Stimulated activated effector memory CD8-positive, alpha-beta T cell treated with anti-CD3 and anti-CD28 coated beads, Interleukin-12 subunit alpha, Interleukin-12 subunit beta, amount 100 ng/mL, for 72 hours (primary cell): Measurements from ENCODE around the gene COMP.
A peak's percentile ranks its signal among the peaks of the same experiment; 100 is the strongest.
"Not testable (repeated sequence)": the region's sequence is repeated elsewhere in the genome, so short reads cannot be mapped to it uniquely, and the experiment has no call there.

Experiments
- ATAC-seq: fragments of 150-1000 bp; cut with Tn5 transposase; 2 replicates; pipeline ENCODE4 v1.10.0; 2021
- DNase-seq, 2 donors: peaks; one replicate each; pipeline ENCODE4 v3.0.0; 2021 to 2022; ENCODE audit warnings: low spot score in 2 of 2
- H3K27ac Mint-ChIP-seq: one replicate; pipeline ENCODE4 v1.8.0; 2022; ENCODE audit warnings: mild to moderate bottlenecking, mixed read lengths
- H3K36me3 Mint-ChIP-seq: one replicate; pipeline ENCODE4 v1.8.0; 2022; ENCODE audit warnings: mild to moderate bottlenecking, mixed read lengths
- H3K4me1 Mint-ChIP-seq: one replicate; pipeline ENCODE4 v1.8.0; 2022; ENCODE audit warnings: mixed read lengths
- H3K4me3 Mint-ChIP-seq: one replicate; pipeline ENCODE4 v1.8.0; 2022; ENCODE audit warnings: mild to moderate bottlenecking, mixed read lengths
- H3K9me3 Mint-ChIP-seq: one replicate; pipeline ENCODE4 v1.8.0; 2022; ENCODE audit warnings: mixed read lengths

The COMP gene

GRCh38 chr19:18814063-18814462, 23.0 kb upstream of the COMP start:
- Mint-ChIP-seq H3K4me1 (peaks cover 6% of the 10 kb centered on the region), H3K9me3 (no peaks in the 10 kb centered on the region), H3K4me3 (no peak overlapping the region), H3K27ac (no peak overlapping the region), H3K36me3 (no peaks in the 10 kb centered on the region)
- ATAC-seq, result no peak
- DNase-seq, result no peak

GRCh38 chr19:18811638-18812037, 20.5 kb upstream of the COMP start:
- not testable (repeated sequence) for H3K9me3 Mint-ChIP-seq, H3K36me3 Mint-ChIP-seq, H3K27ac Mint-ChIP-seq, DNase-seq, H3K4me1 Mint-ChIP-seq, H3K4me3 Mint-ChIP-seq, ATAC-seq

GRCh38 chr19:18809149-18809868, 18.2 kb upstream of the COMP start:
- ATAC-seq, result no peak
- Mint-ChIP-seq H3K9me3 (no peaks in the 10 kb centered on the region), H3K27ac (no peak overlapping the region), H3K36me3 (no peaks in the 10 kb centered on the region), H3K4me1 (peaks cover 6% of the 10 kb centered on the region), H3K4me3 (no peak overlapping the region)
- no peak for DNase-seq

GRCh38 chr19:18807861-18808331, 16.8 kb upstream of the COMP start:
- no peaks in the 10 kb centered on the region for H3K9me3 Mint-ChIP-seq
- no peak overlapping the region for H3K27ac Mint-ChIP-seq
- DNase-seq, result no peak
- ATAC-seq, result no peak
- H3K4me3 Mint-ChIP-seq, result no peak overlapping the region
- no peaks in the 10 kb centered on the region for H3K36me3 Mint-ChIP-seq
- peaks cover 6% of the 10 kb centered on the region for H3K4me1 Mint-ChIP-seq

GRCh38 chr19:18804643-18805042, 13.5 kb upstream of the COMP start:
- peaks cover 4% of the 10 kb centered on the region for H3K4me1 Mint-ChIP-seq
- H3K4me3 Mint-ChIP-seq, result no peak overlapping the region
- DNase-seq (no peak), ATAC-seq (no peak)
- H3K27ac Mint-ChIP-seq, result no peak overlapping the region
- H3K36me3 Mint-ChIP-seq, result no peaks in the 10 kb centered on the region
- H3K9me3 Mint-ChIP-seq, result no peaks in the 10 kb centered on the region

- H3K4me3 Mint-ChIP-seq, result no peak overlapping the region
- ATAC-seq (no peak), DNase-seq (no peak)
- H3K4me1 Mint-ChIP-seq, result no peaks in the 10 kb centered on the region
- H3K36me3 Mint-ChIP-seq, result no peaks in the 10 kb centered on the region
- no peak overlapping the region for H3K27ac Mint-ChIP-seq
- H3K9me3 Mint-ChIP-seq, result no peaks in the 10 kb centered on the region
These were observed 13.1 kb upstream of the COMP start for GRCh38 chr19:18804139-18804601.

GRCh38 chr19:18803550-18804138, 12.5 kb upstream of the COMP start:
- DNase-seq (no peak), ATAC-seq (no peak)
- Mint-ChIP-seq H3K9me3 (no peaks in the 10 kb centered on the region), H3K36me3 (no peaks in the 10 kb centered on the region), H3K27ac (no peak overlapping the region), H3K4me1 (no peaks in the 10 kb centered on the region), H3K4me3 (no peak overlapping the region)

- DNase-seq (no peak), ATAC-seq (no peak)
- Mint-ChIP-seq H3K4me1 (no peaks in the 10 kb centered on the region), H3K27ac (no peak overlapping the region), H3K4me3 (no peak overlapping the region), H3K9me3 (no peaks in the 10 kb centered on the region), H3K36me3 (no peaks in the 10 kb centered on the region)
These were observed 11.2 kb upstream of the COMP start for GRCh38 chr19:18802354-18802753.

GRCh38 chr19:18800636-18801035, 9.5 kb upstream of the COMP start:
- ATAC-seq (no peak), DNase-seq (no peak)
- Mint-ChIP-seq H3K4me3 (no peak overlapping the region), H3K27ac (no peak overlapping the region), H3K9me3 (no peaks in the 10 kb centered on the region), H3K36me3 (no peaks in the 10 kb centered on the region), H3K4me1 (no peaks in the 10 kb centered on the region)

GRCh38 chr19:18800079-18800478, 9.0 kb upstream of the COMP start:
- ATAC-seq, result no peak
- no peak overlapping the region for H3K4me3 Mint-ChIP-seq
- no peaks in the 10 kb centered on the region for H3K36me3 Mint-ChIP-seq
- no peaks in the 10 kb centered on the region for H3K4me1 Mint-ChIP-seq
- no peaks in the 10 kb centered on the region for H3K9me3 Mint-ChIP-seq
- no peak for DNase-seq
- H3K27ac Mint-ChIP-seq, result no peak overlapping the region

- ATAC-seq, result no peak
- no peaks in the 10 kb centered on the region for H3K36me3 Mint-ChIP-seq
- no peak overlapping the region for H3K4me3 Mint-ChIP-seq
- no peaks in the 10 kb centered on the region for H3K9me3 Mint-ChIP-seq
- no peak for DNase-seq
- no peaks in the 10 kb centered on the region for H3K4me1 Mint-ChIP-seq
- H3K27ac Mint-ChIP-seq, result no peak overlapping the region
These were observed 8.4 kb upstream of the COMP start for GRCh38 chr19:18799389-18799970.

- no peaks in the 10 kb centered on the region for H3K4me1 Mint-ChIP-seq
- H3K27ac Mint-ChIP-seq, result no peak overlapping the region
- H3K36me3 Mint-ChIP-seq, result no peaks in the 10 kb centered on the region
- ATAC-seq (no peak), DNase-seq (no peak)
- no peak overlapping the region for H3K4me3 Mint-ChIP-seq
- H3K9me3 Mint-ChIP-seq, result no peaks in the 10 kb centered on the region
These were observed 7.6 kb upstream of the COMP start for GRCh38 chr19:18798384-18799352.

- no peak for DNase-seq
- peak; percentile 60 for ATAC-seq
- no peaks in the 10 kb centered on the region for H3K4me1 Mint-ChIP-seq
- H3K36me3 Mint-ChIP-seq, result no peaks in the 10 kb centered on the region
- no peaks in the 10 kb centered on the region for H3K9me3 Mint-ChIP-seq
- no peak overlapping the region for H3K4me3 Mint-ChIP-seq
- no peak overlapping the region for H3K27ac Mint-ChIP-seq
These were observed 5.1 kb upstream of the COMP start for GRCh38 chr19:18796239-18796638.

GRCh38 chr19:18795540-18795939, 4.4 kb upstream of the COMP start:
- peak; percentile 5 for ATAC-seq
- DNase-seq, result no peak
- peaks cover 6% of the 10 kb centered on the region for H3K4me1 Mint-ChIP-seq
- peaks cover under 1% of the 10 kb centered on the region for H3K36me3 Mint-ChIP-seq
- no peak overlapping the region for H3K27ac Mint-ChIP-seq
- H3K9me3 Mint-ChIP-seq, result no peaks in the 10 kb centered on the region
- H3K4me3 Mint-ChIP-seq, result no peak overlapping the region

GRCh38 chr19:18794692-18795091, 3.6 kb upstream of the COMP start:
- Mint-ChIP-seq H3K4me1 (peaks cover 13% of the 10 kb centered on the region), H3K27ac (no peak overlapping the region), H3K36me3 (peaks cover 6% of the 10 kb centered on the region), H3K4me3 (no peak overlapping the region), H3K9me3 (no peaks in the 10 kb centered on the region)
- ATAC-seq (no peak), DNase-seq (no peak)
